ENCODE measurements around the gene PARP3. TPM values are rescaled to one million over a fixed set of nuclear protein-coding genes. Genes with fewer than 3 reads are reported as not detected.

The PARP3 gene
- total and polyA plus RNA-seq, 9 of the 15 experiments (the other 6 are each of a cell fraction or from before 2014, with no cell fraction given) = 0.46 to 6.6 (median 4.5) TPM

GRCh38 chr3:51982838-51983577 is 40.8 kb downstream of the PARP3 start, which contains the start of gene ACY1 (continued):
- no peak for TF ChIP-seq NFE2L1 (tag; IDR thresholded peaks at IDR 0.05; ENCODE audit: borderline replicate concordance, low read depth)
- TF ChIP-seq MLLT1 (IDR thresholded peaks at IDR 0.05) = no peak
- no peak for TF ChIP-seq RBM17 (IDR thresholded peaks at IDR 0.05; ENCODE audit: borderline replicate concordance, low read depth, low read length)
- TF ChIP-seq TOE1 (IDR thresholded peaks at IDR 0.05; ENCODE audit: borderline replicate concordance) = no peak
- no peak for TF ChIP-seq TOE1 (CRISPR knock-in tag; IDR thresholded peaks at IDR 0.05; ENCODE audit: borderline replicate concordance, low read depth)
- no peak for TF ChIP-seq THAP7 (CRISPR knock-in tag; IDR thresholded peaks at IDR 0.05)
- no peak for TF ChIP-seq ATF2 (CRISPR knock-in tag; IDR thresholded peaks at IDR 0.05)
- TF ChIP-seq HNRNPUL1 (IDR thresholded peaks at IDR 0.05; ENCODE audit: low read length) = no peak
- TF ChIP-seq ZFP91 (CRISPR knock-in tag; IDR thresholded peaks at IDR 0.05) = no peak
- no peak for TF ChIP-seq ZMIZ1 (IDR thresholded peaks at IDR 0.05; ENCODE audit: low read depth in 2 of 2, low read length in 2 of 2)
- TF ChIP-seq ARID2 (IDR thresholded peaks at IDR 0.05) = no peak
- TF ChIP-seq ARID4B (CRISPR knock-in tag; IDR thresholded peaks at IDR 0.05) = peak; percentile 45
